Measurements from ENCODE around the gene OR6X1.

- TF ChIP-seq, protein P1, sequence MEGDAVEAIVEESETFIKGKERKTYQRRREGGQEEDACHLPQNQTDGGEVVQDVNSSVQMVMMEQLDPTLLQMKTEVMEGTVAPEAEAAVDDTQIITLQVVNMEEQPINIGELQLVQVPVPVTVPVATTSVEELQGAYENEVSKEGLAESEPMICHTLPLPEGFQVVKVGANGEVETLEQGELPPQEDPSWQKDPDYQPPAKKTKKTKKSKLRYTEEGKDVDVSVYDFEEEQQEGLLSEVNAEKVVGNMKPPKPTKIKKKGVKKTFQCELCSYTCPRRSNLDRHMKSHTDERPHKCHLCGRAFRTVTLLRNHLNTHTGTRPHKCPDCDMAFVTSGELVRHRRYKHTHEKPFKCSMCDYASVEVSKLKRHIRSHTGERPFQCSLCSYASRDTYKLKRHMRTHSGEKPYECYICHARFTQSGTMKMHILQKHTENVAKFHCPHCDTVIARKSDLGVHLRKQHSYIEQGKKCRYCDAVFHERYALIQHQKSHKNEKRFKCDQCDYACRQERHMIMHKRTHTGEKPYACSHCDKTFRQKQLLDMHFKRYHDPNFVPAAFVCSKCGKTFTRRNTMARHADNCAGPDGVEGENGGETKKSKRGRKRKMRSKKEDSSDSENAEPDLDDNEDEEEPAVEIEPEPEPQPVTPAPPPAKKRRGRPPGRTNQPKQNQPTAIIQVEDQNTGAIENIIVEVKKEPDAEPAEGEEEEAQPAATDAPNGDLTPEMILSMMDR (IDR thresholded peaks at IDR 0.05; ENCODE audit: low read depth, low read length, poor library complexity, severe bottlenecking) = no peak
- no peak for TF ChIP-seq EZH2phosphoT487 (IDR thresholded peaks at IDR 0.05; ENCODE audit: borderline replicate concordance, low read length)
Observed at GRCh38 chr11:123770712-123771111, 16.4 kb upstream of the OR6X1 start.
